ENCODE measurements around the gene NCAPH2.

The NCAPH2 gene

GRCh38 chr22:50567721-50568252 lies 59.8 kb downstream of the NCAPH2 start:
- DNase-seq (ENCODE audit: low read depth): no peak
- Histone ChIP-seq H3K9ac (ENCODE audit: low read length) (no peak overlapping the region), H3K9me3 (ENCODE audit: control insufficient read depth, low read length) (no peaks in the 10 kb centered on the region), H3K4me1 (ENCODE audit: control insufficient read depth, insufficient read depth, low read length) (peaks cover 21% of the 10 kb centered on the region), H3K36me3 (ENCODE audit: control insufficient read depth, insufficient read depth, low read length, severe bottlenecking) (peaks cover 16% of the 10 kb centered on the region), H3K27me3 (replicated peaks; ENCODE audit: control insufficient read depth, insufficient read depth, low read length) (no peaks in the 10 kb centered on the region), H3K4me3 (ENCODE audit: low read length) (no peak overlapping the region)

- Histone ChIP-seq H3K36me3 (ENCODE audit: control insufficient read depth, insufficient read depth, low read length, severe bottlenecking) (peaks cover 16% of the 10 kb centered on the region), H3K27me3 (replicated peaks; ENCODE audit: control insufficient read depth, insufficient read depth, low read length) (no peaks in the 10 kb centered on the region), H3K9ac (ENCODE audit: low read length) (no peak overlapping the region), H3K4me1 (ENCODE audit: control insufficient read depth, insufficient read depth, low read length) (peaks cover 15% of the 10 kb centered on the region), H3K9me3 (ENCODE audit: control insufficient read depth, low read length) (no peaks in the 10 kb centered on the region), H3K4me3 (ENCODE audit: low read length) (no peak overlapping the region)
- no peak for DNase-seq (ENCODE audit: low read depth)
Measured at GRCh38 chr22:50568626-50569025, 60.6 kb downstream of the NCAPH2 start.

GRCh38 chr22:50569041-50569459 lies 61.0 kb downstream of the NCAPH2 start:
- H3K4me1 ChIP-seq (ENCODE audit: control insufficient read depth, insufficient read depth, low read length): peaks cover 12% of the 10 kb centered on the region
- no peak overlapping the region for H3K9ac ChIP-seq (ENCODE audit: low read length)
- no peak overlapping the region for H3K4me3 ChIP-seq (ENCODE audit: low read length)
- H3K9me3 ChIP-seq (ENCODE audit: control insufficient read depth, low read length): no peaks in the 10 kb centered on the region
- H3K36me3 ChIP-seq (ENCODE audit: control insufficient read depth, insufficient read depth, low read length, severe bottlenecking): peaks cover 16% of the 10 kb centered on the region
- H3K27me3 ChIP-seq (replicated peaks; ENCODE audit: control insufficient read depth, insufficient read depth, low read length): no peaks in the 10 kb centered on the region
- no peak for DNase-seq (ENCODE audit: low read depth)

GRCh38 chr22:50569896-50570535 lies 62.0 kb downstream of the NCAPH2 start:
- Histone ChIP-seq H3K36me3 (ENCODE audit: control insufficient read depth, insufficient read depth, low read length, severe bottlenecking) (peaks cover 16% of the 10 kb centered on the region), H3K4me1 (ENCODE audit: control insufficient read depth, insufficient read depth, low read length) (peaks cover 5% of the 10 kb centered on the region), H3K9ac (ENCODE audit: low read length) (no peak overlapping the region), H3K27me3 (replicated peaks; ENCODE audit: control insufficient read depth, insufficient read depth, low read length) (no peaks in the 10 kb centered on the region), H3K4me3 (ENCODE audit: low read length) (no peak overlapping the region), H3K9me3 (ENCODE audit: control insufficient read depth, low read length) (no peaks in the 10 kb centered on the region)
- no peak for DNase-seq (ENCODE audit: low read depth)

GRCh38 chr22:50570861-50571260 lies 62.8 kb downstream of the NCAPH2 start:
- H3K36me3 ChIP-seq (ENCODE audit: control insufficient read depth, insufficient read depth, low read length, severe bottlenecking): peaks cover 16% of the 10 kb centered on the region

GRCh38 chr22:50571264-50572175 lies 63.5 kb downstream of the NCAPH2 start:
- Histone ChIP-seq H3K27me3 (replicated peaks; ENCODE audit: control insufficient read depth, insufficient read depth, low read length) (no peaks in the 10 kb centered on the region), H3K9ac (ENCODE audit: low read length) (no peak overlapping the region), H3K9me3 (ENCODE audit: control insufficient read depth, low read length) (no peaks in the 10 kb centered on the region), H3K4me3 (ENCODE audit: low read length) (no peak overlapping the region), H3K4me1 (ENCODE audit: control insufficient read depth, insufficient read depth, low read length) (no peaks in the 10 kb centered on the region), H3K36me3 (ENCODE audit: control insufficient read depth, insufficient read depth, low read length, severe bottlenecking) (peaks cover 16% of the 10 kb centered on the region)
- no peak for DNase-seq (ENCODE audit: low read depth)

More at GRCh38 chr22:50570861-50571260, 62.8 kb downstream of the NCAPH2 start:
- no peak for DNase-seq (ENCODE audit: low read depth)
- Histone ChIP-seq H3K9me3 (ENCODE audit: control insufficient read depth, low read length) (no peaks in the 10 kb centered on the region), H3K27me3 (replicated peaks; ENCODE audit: control insufficient read depth, insufficient read depth, low read length) (no peaks in the 10 kb centered on the region), H3K4me3 (ENCODE audit: low read length) (no peak overlapping the region), H3K4me1 (ENCODE audit: control insufficient read depth, insufficient read depth, low read length) (no peaks in the 10 kb centered on the region), H3K9ac (ENCODE audit: low read length) (no peak overlapping the region)

GRCh38 chr22:50572965-50573364 lies 64.9 kb downstream of the NCAPH2 start:
- no peaks in the 10 kb centered on the region for H3K9me3 ChIP-seq (ENCODE audit: control insufficient read depth, low read length)
- no peak for DNase-seq (ENCODE audit: low read depth)
- H3K27me3 ChIP-seq (replicated peaks; ENCODE audit: control insufficient read depth, insufficient read depth, low read length): no peaks in the 10 kb centered on the region
- H3K4me3 ChIP-seq (ENCODE audit: low read length): no peak overlapping the region
- H3K36me3 ChIP-seq (ENCODE audit: control insufficient read depth, insufficient read depth, low read length, severe bottlenecking): peaks cover 16% of the 10 kb centered on the region
- peaks cover 3% of the 10 kb centered on the region for H3K4me1 ChIP-seq (ENCODE audit: control insufficient read depth, insufficient read depth, low read length)
- H3K9ac ChIP-seq (ENCODE audit: low read length): no peak overlapping the region

GRCh38 chr22:50573491-50574382 lies 65.7 kb downstream of the NCAPH2 start:
- H3K36me3 ChIP-seq (ENCODE audit: control insufficient read depth, insufficient read depth, low read length, severe bottlenecking): peaks cover 16% of the 10 kb centered on the region

GRCh38 chr22:50574383-50574755 lies 66.3 kb downstream of the NCAPH2 start:
- peaks cover 17% of the 10 kb centered on the region for H3K4me1 ChIP-seq (ENCODE audit: control insufficient read depth, insufficient read depth, low read length)
- H3K4me3 ChIP-seq (ENCODE audit: low read length): no peak overlapping the region
- H3K9ac ChIP-seq (ENCODE audit: low read length): no peak overlapping the region
- no peaks in the 10 kb centered on the region for H3K27me3 ChIP-seq (replicated peaks; ENCODE audit: control insufficient read depth, insufficient read depth, low read length)
- no peak for DNase-seq (ENCODE audit: low read depth)
- H3K9me3 ChIP-seq (ENCODE audit: control insufficient read depth, low read length): no peaks in the 10 kb centered on the region
- H3K36me3 ChIP-seq (ENCODE audit: control insufficient read depth, insufficient read depth, low read length, severe bottlenecking): peaks cover 15% of the 10 kb centered on the region

More at GRCh38 chr22:50573491-50574382, 65.7 kb downstream of the NCAPH2 start:
- no peaks in the 10 kb centered on the region for H3K27me3 ChIP-seq (replicated peaks; ENCODE audit: control insufficient read depth, insufficient read depth, low read length)
- H3K9ac ChIP-seq (ENCODE audit: low read length): no peak overlapping the region
- no peak for DNase-seq (ENCODE audit: low read depth)
- H3K4me1 ChIP-seq (ENCODE audit: control insufficient read depth, insufficient read depth, low read length): peaks cover 11% of the 10 kb centered on the region
- H3K9me3 ChIP-seq (ENCODE audit: control insufficient read depth, low read length): no peaks in the 10 kb centered on the region
- no peak overlapping the region for H3K4me3 ChIP-seq (ENCODE audit: low read length)
